Sciatic nerve (tissue), 2 donors: Measurements from ENCODE around the gene SHKBP1. TPM values are rescaled to one million over a fixed set of nuclear protein-coding genes. Genes with fewer than 3 reads are reported as not detected.
"Not testable (repeated sequence)": the region's sequence is repeated elsewhere in the genome, so short reads cannot be mapped to it uniquely, and the experiment has no call there.

Experiments
- ATAC-seq: fragments of 200-7000 bp; cut with Tn5 transposase; one replicate; pipeline ENCODE4 v1.9.1; 2020; ENCODE audit warnings: mild to moderate bottlenecking, moderate library complexity
- DNase-seq: peaks from one replicate; pipeline ENCODE4 v3.0.0-alpha.2; 2020; ENCODE audit warnings: low spot score
- intact Hi-C: fragments of 100-400 bp; cut with DNase I; formaldehyde crosslinking; loops from one replicate; pipeline ENCODE4 v1.14.2; 2022
- total RNA-seq: library from RNA; stranded (reverse); fragmentation: NEBNext Ultra II Directional; extraction: Animal tissue kit (Norgen Biotek cat#: 25700); gene quantifications from one replicate; pipeline ENCODE4 v1.2.1, GENCODE V29; 2021
- donor health status: DM: no; HTN: no; CAD: no.
- donor health status: DM: no; HTN: no; CAD: no.

SHKBP1 gene
- total RNA-seq, 1 donor from 2014 or later = 58.7 TPM

DNA sequence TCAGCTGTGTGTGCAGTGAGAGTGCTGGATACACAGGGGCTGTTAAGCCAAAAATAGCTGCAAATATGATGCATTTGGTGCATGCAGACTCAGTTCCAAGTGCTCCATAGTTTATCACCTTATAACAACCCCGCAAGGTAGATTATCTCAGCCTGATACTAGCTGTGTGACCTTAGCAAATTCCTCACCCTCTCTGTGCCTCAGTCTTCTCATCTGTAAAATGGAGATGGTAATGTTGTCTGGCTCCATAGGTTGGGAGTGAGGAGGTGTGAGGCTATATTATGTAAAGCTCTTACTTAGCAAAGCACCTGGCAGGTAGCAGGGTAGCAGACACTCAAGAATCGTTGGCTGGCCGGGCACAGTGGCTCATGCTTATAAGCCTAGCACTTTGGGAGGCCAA is 23.8 kb upstream of the SHKBP1 start:
- DNase-seq (no peak), ATAC-seq (no peak)
- intact Hi-C loops = no loop called here

DNA sequence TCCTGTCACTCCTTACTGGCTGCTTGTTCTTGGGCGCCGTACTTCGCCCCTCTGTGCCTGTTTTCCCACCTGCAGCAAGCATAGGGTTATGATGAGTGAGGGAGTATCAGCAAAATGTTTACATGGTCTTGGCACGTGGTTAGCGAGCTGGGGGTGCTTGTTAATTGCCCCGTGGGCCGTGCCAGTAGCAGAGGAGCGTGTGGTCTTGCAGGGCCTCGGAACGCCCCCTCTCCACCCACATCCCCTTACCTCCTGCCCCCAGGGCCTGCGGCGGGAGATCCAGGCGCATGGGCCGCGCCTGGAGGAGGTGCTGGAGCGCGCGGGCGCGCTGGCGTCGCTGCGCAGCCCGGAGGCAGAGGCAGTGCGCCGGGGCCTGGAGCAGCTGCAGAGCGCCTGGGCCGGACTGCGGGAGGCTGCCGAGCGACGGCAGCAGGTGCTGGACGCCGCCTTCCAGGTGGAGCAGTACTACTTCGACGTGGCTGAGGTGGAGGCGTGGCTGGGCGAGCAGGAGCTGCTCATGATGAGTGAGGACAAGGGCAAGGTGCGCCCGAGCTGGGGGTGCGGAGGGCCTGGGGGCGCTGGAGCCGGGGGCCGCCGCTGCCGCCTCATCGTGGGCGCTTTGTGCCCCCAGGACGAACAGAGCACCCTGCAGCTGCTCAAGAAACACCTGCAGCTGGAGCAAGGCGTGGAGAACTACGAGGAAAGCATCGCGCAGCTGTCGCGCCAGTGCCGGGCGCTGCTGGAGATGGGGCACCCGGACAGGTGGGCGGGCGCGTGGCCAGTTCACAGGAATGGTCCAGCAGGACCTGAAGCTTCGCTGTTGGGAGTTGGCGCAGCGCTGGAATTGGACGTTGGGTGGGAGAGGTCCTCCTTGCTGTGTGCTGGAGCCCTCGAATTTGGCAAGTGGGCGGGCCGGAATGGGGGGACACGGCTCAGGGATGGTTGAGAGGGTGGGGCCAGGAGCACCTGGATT is 22.5 kb upstream of the SHKBP1 start:
- intact Hi-C loops = no loop called here
- DNase-seq (no peak), ATAC-seq (no peak)

DNA sequence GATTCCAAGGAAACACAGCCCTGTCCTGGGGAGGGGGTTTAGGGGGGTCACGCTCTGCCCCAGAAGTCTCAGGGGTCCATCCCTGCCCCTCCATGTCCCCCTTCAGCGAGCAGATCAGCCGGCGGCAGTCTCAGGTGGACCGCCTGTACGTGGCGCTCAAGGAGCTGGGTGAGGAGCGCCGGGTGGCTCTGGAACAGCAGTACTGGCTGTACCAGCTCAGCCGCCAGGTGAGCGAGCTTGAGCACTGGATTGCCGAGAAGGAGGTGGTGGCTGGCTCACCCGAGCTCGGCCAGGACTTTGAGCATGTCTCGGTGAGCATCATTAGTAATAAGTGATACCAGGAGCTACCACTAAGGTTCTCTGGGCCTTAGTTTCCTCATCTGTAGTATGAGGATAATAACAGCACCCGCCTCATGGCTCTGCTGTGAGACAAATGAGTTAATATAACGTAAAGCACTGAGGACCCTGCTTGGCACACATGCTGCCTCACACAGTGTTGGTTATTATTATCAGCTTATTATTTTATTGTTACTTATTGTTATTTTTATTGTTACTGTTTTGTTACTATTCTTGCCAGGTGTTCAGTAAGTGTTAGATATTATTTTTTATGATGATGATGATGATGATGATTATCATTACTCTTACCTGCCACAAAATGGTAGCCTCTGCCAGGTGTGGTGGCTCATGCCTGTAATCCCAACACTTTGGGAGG is 20.5 kb upstream of the SHKBP1 start:
- no peak for ATAC-seq
- intact Hi-C loops = no loop called here
- no peak for DNase-seq

DNA sequence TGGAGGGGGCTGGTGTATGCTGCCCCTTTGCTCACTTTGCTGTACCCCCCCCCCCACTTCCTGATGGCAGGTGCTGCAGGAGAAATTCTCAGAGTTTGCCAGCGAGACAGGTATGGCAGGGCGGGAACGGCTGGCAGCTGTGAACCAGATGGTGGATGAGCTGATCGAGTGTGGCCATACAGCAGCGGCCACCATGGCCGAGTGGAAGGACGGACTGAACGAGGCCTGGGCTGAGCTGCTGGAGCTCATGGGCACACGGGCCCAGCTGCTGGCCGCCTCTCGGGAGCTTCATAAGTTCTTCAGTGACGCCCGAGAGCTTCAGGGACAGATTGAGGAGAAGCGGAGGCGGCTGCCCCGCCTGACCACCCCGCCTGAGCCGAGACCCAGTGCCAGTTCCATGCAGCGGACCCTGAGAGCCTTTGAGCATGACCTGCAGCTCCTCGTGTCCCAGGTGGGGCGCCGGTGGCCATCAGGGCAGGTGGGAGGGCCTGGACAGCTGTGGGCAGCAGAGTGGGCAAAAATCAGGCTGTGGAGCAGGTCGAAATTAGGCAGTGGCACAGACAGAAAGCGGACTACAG is 19.6 kb upstream of the SHKBP1 start:
- intact Hi-C loops = no loop called here
- ATAC-seq = no peak

DNA sequence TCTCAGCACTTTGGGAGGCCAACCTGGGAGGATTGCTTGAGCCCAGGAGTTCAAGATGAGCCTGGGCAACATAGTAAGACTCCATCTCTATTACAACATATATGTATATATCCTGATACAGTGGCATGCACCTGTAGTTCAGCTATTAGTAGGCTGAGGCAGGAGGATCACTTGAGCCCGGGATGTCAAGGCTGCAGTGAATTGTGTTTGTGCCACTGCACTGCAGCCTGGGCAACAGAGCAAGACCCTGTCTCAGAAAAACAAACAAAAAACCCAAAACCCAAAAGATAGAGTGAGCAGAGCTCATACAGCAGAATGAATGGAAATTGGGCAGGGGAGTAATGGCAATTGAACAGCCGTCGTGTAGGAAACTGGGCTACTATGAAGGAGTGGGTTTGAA is 17.3 kb upstream of the SHKBP1 start:
- no peak for ATAC-seq
- intact Hi-C loops = no loop called here

More for the DNA sequence above, 19.6 kb upstream of the SHKBP1 start:
- DNase-seq = no peak

DNA sequence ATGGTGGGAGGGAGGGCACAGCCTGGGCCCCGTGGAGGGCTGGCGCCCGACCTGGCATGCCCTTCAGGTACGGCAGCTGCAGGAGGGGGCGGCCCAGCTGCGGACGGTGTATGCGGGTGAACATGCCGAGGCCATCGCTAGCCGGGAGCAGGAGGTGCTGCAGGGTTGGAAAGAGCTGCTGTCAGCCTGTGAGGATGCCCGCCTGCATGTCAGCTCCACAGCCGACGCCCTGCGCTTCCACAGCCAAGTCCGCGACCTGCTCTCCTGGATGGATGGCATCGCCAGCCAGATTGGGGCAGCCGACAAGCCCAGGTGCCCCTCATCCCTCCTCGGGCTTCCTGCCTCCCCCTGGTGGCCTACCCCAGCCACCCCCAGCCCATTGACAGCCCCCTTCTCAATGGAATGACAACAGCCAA is 16.6 kb upstream of the SHKBP1 start:
- DNase-seq (no peak), ATAC-seq (no peak)
- intact Hi-C loops = no loop called here

More for the DNA sequence above, 17.3 kb upstream of the SHKBP1 start:
- no peak for DNase-seq

DNA sequence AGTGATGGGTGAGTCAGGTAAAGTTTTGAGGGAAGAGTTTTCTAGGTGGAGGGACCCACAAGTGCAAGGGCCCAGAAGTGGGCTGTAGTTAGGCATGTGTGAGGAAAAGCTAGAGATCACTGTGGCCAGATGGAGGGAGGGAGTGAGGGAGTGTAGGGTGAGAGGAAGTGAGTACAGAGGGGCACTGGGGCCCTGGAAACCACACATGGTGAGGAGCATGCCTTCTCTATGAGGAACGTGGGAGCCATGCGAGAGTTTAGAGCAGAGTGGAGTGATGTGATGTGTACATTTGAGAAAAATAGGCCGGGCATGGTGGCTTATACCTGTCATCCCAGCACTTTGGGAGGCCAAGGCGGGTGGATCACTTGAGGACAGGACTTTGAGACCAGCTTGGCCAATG is 14.7 kb upstream of the SHKBP1 start:
- intact Hi-C loops = no loop called here
- no peak for ATAC-seq
- DNase-seq = no peak

DNA sequence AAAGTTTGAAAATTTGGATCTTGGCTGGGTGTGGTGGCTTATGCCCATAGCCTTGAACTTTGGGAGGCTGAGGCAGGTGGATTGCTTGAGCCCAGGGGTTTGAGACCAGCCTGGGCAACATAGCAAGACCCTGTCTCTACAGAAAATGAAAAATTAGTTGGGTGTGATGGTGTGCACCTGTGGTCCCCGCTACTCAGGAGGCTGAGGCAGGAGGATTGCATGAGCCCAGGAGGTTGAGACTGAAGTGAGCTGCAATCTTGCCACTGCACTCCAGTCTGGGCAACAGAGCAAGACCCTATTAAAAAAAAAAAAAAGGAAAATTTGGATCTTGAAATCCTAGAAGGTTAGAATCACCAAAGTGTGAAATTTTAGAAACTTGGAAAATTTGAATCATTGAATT is 12.1 kb upstream of the SHKBP1 start:
- ATAC-seq, intact Hi-C loops, DNase-seq: not testable (repeated sequence)

DNA sequence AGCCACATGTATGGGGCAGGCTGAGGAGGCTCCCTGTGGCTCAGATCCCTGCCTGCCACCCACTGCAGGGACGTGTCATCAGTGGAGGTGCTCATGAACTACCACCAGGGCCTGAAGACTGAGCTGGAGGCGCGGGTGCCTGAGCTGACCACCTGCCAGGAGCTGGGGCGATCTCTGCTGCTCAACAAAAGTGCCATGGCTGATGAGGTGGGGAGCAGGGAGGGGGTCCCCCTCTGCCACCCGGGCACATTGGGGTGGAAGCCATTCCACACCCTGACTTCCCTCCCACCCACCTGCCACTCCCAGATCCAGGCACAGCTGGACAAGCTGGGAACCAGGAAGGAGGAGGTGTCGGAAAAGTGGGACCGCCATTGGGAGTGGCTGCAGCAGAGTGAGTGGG is 11.3 kb upstream of the SHKBP1 start:
- no peak for ATAC-seq
- intact Hi-C loops = no loop called here
- DNase-seq = no peak

DNA sequence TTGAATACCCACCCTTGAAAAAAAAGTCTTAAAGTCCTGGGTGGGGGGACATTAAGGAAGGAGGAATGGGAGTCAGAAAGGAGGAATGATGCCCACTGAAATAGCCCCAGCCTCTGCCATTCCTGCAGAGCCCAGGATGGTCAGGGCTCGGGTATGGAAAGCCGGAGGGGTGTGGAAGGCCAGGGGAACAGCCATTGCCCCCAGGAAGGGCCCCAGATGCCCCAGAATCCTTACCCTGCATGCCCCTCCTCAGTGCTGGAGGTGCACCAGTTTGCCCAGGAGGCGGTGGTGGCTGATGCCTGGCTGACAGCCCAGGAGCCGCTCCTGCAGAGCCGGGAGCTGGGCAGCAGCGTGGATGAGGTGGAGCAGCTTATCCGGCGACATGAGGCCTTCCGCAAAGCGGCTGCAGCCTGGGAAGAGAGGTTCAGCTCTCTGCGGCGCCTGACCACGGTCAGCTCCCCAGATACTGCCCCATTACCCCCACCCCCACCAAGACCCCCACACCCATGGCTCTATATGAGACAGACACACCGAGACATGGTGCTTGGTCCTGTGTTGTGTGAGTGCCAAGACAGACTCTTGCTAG is 10.7 kb upstream of the SHKBP1 start:
- DNase-seq = no peak
- no peak for ATAC-seq
- intact Hi-C loops = no loop called here

DNA sequence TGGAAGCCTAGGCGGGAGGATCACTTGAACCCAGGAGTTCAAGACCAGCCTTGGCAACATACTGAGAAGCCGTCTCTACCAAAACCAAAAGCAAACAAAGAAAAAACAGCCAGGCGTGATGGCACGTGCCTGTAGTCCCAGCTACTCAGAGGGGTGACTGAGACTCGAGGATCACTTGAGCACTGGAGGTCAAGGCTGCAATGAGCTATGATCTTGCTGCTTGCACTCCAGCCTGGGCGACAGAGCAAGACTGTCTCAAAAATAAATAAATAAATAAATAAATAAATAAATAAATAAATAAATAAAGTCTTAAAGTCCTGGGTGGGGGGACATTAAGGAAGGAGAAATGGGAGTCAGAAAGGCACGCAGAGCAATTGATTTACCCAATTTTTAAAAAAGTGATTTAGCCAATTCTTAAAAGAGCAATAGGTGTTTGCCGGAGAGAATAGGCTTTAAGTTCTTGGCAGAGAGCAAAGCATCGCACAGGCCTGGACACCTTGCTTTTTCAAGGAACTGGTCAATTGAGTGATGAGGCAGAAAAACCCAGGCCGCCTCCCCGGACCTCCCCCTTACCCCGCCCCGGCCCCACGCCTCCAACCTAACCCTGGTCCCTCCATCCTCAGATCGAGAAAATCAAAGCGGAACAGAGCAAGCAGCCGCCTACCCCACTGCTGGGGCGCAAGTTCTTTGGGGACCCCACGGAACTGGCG is 9.5 kb upstream of the SHKBP1 start:
- ATAC-seq (no peak), DNase-seq (no peak)
- intact Hi-C loops = no loop called here

DNA sequence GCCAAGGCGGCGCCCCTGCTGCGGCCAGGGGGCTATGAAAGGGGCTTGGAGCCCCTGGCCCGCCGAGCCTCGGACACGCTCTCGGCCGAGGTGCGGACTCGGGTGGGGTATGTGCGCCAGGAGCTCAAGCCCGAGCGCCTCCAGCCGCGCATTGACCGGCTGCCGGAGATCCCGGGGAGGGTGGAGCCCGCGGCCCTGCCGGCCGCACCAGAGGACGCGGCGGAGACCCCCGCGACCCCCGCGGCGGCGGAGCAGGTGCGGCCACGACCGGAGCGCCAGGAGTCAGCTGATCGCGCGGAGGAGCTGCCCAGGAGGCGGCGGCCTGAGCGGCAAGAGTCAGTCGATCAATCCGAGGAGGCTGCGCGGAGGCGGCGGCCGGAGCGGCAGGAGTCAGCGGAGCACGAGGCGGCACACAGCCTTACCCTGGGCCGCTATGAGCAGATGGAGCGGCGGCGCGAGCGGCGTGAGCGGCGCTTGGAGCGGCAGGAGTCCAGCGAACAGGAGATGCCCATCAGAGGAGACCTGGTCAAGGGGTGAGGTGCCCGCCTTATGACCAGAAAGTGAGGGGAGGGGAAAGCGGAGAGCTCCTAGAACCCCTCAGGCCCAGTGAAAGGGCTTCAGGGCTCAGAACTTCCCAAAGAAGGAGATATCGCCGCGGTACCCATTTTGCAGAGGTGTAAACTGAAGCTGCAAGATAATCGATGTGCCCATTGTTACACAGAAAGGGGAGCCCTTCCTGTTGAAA is 8.8 kb upstream of the SHKBP1 start:
- DNase-seq = no peak
- no peak for ATAC-seq

DNA sequence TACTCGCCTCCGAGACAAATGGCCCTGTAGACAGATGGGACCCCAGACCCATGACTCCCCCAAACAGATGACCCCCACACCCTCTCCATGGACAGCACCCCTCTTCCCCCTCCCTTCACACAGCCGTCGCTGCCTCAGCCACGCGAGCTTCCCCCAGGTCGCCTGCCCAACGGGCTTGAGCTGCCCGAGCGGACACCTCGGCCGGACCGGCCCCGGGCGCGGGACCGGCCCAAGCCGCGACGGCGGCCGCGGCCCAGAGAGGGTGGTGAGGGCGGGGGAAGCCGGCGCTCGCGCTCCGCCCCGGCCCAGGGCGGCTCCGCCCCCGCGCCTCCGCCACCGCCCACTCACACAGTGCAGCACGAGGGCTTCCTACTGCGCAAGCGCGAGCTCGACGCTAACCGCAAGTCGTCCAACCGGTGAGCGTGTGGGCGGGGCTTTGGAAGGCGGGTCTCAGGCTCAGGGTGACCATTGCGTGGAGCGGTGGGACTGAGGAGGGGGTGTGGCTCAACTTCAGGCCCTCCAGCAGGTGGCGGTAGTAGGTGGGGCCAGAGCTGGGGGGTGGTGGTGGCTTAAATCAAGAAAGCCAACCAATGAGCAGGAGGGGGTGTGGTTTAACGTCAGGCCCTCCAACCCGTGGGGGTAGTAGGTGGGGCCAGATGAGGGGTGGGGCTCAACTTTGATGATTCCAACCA is 6.2 kb upstream of the SHKBP1 start:
- intact Hi-C loops = no loop called here
- DNase-seq (peak; percentile 100), ATAC-seq (peak; percentile 97)

More for the DNA sequence above, 8.8 kb upstream of the SHKBP1 start:
- intact Hi-C loops = no loop called here

DNA sequence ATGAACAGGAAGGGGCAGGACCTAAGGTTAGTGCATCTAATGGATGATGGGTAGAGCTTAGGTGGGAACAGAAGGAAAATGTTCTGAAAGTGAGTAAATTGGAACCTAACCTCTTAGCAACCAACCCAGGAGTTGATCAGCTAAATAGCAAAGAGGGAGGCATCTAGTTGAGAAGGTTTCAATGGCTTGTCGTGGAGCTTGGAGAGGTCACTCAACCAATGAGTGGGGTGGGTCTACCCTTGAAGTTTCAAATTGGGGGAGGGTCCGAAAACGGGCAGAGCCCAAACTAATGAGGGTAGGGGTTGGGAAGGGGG is 5.7 kb upstream of the SHKBP1 start:
- no peak for DNase-seq
- no peak for ATAC-seq
- intact Hi-C loops = no loop called here

DNA sequence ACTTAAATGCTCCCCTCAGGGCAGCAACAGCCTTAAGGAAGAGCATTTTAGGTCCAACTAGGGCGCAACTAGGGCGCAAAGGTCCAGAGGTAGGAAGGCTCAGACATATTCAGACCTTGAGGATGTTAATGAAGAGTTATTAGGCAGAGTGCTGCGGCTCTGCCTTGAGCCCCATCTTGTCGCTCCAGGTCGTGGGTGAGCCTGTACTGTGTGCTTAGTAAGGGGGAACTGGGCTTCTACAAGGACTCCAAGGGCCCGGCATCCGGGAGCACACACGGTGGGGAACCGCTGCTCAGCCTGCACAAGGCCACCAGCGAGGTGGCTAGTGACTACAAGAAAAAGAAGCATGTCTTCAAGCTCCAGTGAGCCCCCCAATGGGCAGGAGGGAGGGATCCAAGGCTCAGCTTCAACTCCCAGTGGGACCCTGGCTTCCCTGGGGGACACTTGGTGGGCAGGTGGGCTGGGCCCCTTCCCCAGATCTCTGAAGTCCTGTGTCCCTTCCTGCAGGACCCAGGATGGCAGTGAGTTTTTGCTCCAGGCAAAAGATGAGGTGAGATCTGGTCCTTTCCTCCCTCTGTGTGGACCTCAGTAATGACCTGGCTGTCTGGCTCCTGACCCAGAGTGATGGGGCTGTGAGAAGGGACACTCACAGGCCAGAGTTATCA is 4.7 kb upstream of the SHKBP1 start:
- intact Hi-C loops = no loop called here
- no peak for ATAC-seq
- no peak for DNase-seq

DNA sequence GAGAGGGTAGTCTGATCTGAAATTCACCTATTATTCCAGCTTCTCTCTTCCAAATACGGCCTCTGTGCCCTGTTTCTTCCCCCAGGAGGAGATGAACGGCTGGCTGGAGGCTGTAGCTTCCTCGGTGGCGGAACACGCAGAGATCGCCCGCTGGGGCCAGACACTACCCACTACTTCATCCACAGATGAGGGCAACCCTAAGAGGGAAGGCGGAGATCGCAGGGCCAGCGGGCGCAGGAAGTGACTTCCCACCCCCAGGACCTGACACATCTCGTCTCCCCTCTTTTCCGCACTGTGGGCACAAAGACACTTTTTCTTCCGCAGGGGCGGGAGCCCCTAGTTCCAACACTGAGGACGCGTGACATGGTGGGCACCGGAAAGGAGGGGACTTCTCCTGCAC is 1.3 kb upstream of the SHKBP1 start:
- no peak for ATAC-seq

DNA sequence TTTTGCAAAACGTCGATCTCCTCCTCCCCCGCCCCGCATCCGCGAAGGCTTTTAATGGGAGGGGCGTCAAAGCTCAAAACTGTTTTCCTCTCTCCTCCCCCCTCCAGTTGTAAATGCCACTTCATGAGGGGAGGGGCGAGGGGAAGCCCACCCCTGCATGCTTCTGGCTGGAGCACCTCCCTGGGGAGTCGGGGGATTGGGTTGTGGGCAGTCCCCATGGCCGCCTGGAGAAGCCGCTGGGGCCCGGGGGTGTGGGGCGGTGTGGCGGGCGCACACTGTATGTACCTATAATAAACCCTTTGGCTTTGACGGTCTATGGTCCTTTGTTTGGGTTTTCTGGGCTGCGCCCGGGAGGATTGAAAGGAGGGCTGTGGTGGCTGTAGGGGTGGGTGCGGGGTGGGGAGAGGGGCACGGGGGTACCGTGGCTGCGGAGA is 505 bp upstream of the SHKBP1 start:
- intact Hi-C loops = no loop called here
- ATAC-seq = peak; percentile 16

More for the DNA sequence above, 1.3 kb upstream of the SHKBP1 start:
- DNase-seq = no peak
- intact Hi-C loops = no loop called here

More for the DNA sequence above, 505 bp upstream of the SHKBP1 start:
- DNase-seq = no peak
